IPS-15b (cell line): ENCODE results near the gene TMEM63B.

ENCODE experiments used
- H3K27me3 ChIP-seq: one replicate; pipeline ENCODE4 v1.6.1; 2013; ENCODE audit warnings: low read length; ENCODE audit not compliant: control insufficient read depth, insufficient read depth
- H3K36me3 ChIP-seq: one replicate; pipeline ENCODE4 v1.6.1; 2013; ENCODE audit warnings: low read length; ENCODE audit not compliant: control insufficient read depth, insufficient read depth
- H3K4me1 ChIP-seq: one replicate; pipeline ENCODE4 v1.6.1; 2013; ENCODE audit warnings: mild to moderate bottlenecking, low read length; ENCODE audit not compliant: control insufficient read depth, insufficient read depth
- H3K4me3 ChIP-seq: one replicate; pipeline ENCODE4 v1.5.1; 2013; ENCODE audit warnings: low read depth, low read length
- H3K9ac ChIP-seq: one replicate; pipeline ENCODE4 v1.6.1; 2013; ENCODE audit warnings: low read depth, mild to moderate bottlenecking, low read length
- H3K9me3 ChIP-seq: one replicate; pipeline ENCODE4 v1.6.1; 2013; ENCODE audit warnings: mild to moderate bottlenecking, low read length; ENCODE audit not compliant: control insufficient read depth, insufficient read depth

Gene TMEM63B

DNA sequence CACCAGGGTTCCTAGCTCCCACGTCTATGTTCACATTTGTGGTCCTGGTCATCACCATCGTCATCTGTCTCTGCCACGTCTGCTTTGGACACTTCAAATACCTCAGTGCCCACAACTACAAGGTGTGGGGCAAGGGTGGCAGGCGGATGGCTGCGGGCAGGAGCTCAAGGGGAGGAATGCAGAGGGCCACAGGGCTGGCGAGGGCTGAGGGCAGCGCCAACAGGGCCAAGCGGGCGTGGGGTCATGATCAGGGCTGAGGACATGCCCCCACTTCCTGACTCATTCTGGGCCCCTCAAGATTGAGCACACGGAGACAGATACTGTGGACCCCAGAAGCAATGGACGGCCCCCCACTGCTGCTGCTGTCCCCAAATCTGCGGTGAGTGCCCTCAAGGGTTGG lies 26.7 kb downstream of the TMEM63B start:
- no peak overlapping the region for H3K9ac ChIP-seq
- no peaks in the 10 kb centered on the region for H3K9me3 ChIP-seq
- no peak overlapping the region for H3K4me3 ChIP-seq
- peaks cover 8% of the 10 kb centered on the region for H3K4me1 ChIP-seq
- H3K36me3 ChIP-seq, result peaks cover 10% of the 10 kb centered on the region
- H3K27me3 ChIP-seq, result no peaks in the 10 kb centered on the region

- H3K9ac ChIP-seq, result no peak overlapping the region
- H3K27me3 ChIP-seq, result no peaks in the 10 kb centered on the region
- H3K36me3 ChIP-seq, result peaks cover 7% of the 10 kb centered on the region
- no peak overlapping the region for H3K4me3 ChIP-seq
- H3K4me1 ChIP-seq, result peaks cover 8% of the 10 kb centered on the region
- no peaks in the 10 kb centered on the region for H3K9me3 ChIP-seq
Measured at GRCh38 chr6:44156494-44157151, 29.3 kb downstream of the TMEM63B start.

GRCh38 chr6:44157152-44157521 lies 29.8 kb downstream of the TMEM63B start:
- H3K4me1 ChIP-seq, result peaks cover 8% of the 10 kb centered on the region
- H3K27me3 ChIP-seq, result no peaks in the 10 kb centered on the region
- no peak overlapping the region for H3K9ac ChIP-seq
- H3K36me3 ChIP-seq, result peaks cover 7% of the 10 kb centered on the region
- H3K9me3 ChIP-seq, result no peaks in the 10 kb centered on the region
- no peak overlapping the region for H3K4me3 ChIP-seq

DNA sequence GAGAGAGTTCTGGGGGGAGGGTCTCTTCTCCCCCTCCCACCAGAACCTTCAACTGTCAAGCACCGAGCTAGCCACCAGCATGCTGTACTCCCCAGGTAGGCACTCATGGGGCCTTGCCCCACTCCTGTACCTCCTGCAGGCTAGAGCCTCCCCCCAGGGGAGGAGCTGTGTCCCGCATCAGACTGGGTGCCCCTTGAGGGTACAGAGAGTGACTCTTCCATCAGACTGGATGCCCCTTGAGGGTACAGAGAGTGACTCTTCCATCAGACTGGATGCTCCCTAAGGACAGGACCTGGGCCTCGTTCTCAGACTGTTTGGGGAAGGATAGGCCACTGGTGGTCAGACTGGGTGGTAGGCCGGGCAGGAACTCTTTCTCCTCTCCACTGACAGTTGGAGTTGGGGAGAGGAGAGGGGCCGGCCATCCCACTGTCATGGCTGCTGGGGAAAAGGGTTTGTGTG lies 31.4 kb downstream of the TMEM63B start, which contains the start of gene CAPN11:
CAPN11 (plus strand) TSS at position 51 of the 459 bp plus-strand sequence; CDS start at position 80, 29 bp downstream.
- Histone ChIP-seq H3K36me3 (no peaks in the 10 kb centered on the region), H3K4me3 (no peak within 1 kb of the TSS)

DNA sequence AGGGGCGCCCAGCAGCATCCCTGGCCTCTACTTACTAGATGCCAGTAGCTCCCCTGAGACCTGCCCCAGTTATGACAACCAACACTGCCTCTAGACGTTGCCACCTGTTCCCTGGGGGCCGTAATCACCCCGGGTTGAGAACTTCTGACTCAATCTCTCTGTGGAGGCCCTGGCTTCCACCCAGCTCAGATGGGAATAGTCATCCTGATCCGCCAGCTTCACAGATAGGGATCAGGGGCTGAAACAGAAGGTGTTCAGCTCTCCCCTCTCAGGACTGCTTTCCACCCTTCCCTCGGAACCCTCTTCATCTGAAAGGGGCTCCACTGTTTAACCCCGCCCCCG lies 34.6 kb downstream of the TMEM63B start:
- Histone ChIP-seq H3K9ac (no peak overlapping the region), H3K9me3 (no peaks in the 10 kb centered on the region), H3K36me3 (no peaks in the 10 kb centered on the region), H3K4me1 (peaks cover 12% of the 10 kb centered on the region), H3K4me3 (no peak overlapping the region), H3K27me3 (peaks cover 3% of the 10 kb centered on the region)

More for the DNA sequence above, 31.4 kb downstream of the TMEM63B start, which contains the start of gene CAPN11:
- Histone ChIP-seq H3K9me3 (no peaks in the 10 kb centered on the region), H3K27me3 (peaks cover 3% of the 10 kb centered on the region), H3K9ac (no peak within 1 kb of the TSS), H3K4me1 (peaks cover 8% of the 10 kb centered on the region)

DNA sequence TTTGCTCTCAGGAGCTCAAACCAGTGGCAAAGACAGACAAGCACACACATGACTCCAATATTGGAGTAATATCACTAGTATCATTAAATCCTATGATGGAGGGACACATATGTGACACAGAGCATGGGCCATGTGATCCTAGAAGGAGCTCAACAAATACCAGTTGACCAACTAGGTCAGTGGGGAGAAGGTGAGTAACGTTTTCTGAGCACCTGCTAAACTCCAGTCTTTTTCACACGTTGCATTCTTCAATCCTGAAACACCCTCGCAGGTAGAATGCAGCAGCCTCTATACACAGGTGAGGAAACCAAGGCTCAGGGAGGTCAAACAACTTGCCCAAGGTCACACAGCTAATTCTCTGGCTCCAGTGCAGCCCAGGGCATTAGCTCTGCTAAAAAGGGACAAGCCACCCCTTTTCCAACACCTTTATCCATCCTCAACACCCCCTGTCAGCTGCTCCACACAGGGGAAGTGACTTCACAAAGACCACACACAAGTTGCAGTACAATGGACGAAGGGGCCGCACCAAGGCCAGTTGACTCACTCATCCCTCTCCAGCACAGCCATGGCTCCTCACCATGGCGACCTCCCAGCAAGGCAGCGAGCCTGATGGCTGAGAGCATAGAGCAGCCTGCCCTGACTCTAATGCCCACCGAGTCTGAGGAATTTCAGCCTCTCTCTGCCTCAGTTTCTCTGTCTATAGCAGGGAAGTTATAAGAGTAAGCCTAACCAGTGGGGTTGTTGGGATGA lies 35.7 kb downstream of the TMEM63B start:
- no peak overlapping the region for H3K4me3 ChIP-seq
- peaks cover 12% of the 10 kb centered on the region for H3K4me1 ChIP-seq
- peaks cover 3% of the 10 kb centered on the region for H3K27me3 ChIP-seq
- H3K9me3 ChIP-seq, result no peaks in the 10 kb centered on the region
- H3K9ac ChIP-seq, result no peak overlapping the region
- H3K36me3 ChIP-seq, result no peaks in the 10 kb centered on the region

DNA sequence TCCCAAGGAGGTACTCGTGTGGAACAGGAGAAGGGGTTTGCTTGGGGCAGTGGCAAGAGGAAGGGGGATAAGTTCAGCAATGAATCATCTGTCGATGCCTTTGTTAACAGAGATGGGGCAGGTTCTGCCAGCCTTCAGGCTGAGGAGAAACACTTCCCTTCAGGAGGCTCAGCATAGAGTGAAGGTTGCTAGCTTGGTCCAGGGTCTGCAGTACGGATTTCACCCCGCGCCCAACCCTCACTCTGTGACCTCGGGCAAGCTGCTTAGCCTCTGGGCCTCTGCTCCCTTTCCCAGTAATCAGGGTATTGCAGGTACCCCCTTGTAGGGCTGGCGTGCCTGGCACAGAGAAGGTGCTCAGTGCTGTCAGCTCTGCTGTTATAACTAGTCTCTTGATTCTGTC lies 38.8 kb downstream of the TMEM63B start:
- peaks cover 12% of the 10 kb centered on the region for H3K4me1 ChIP-seq
- H3K9ac ChIP-seq, result peak overlapping the region; percentile 2
- no peak overlapping the region for H3K4me3 ChIP-seq
- H3K27me3 ChIP-seq, result peaks cover 3% of the 10 kb centered on the region
- H3K36me3 ChIP-seq, result no peaks in the 10 kb centered on the region
- no peaks in the 10 kb centered on the region for H3K9me3 ChIP-seq

GRCh38 chr6:44166591-44167184 lies 39.3 kb downstream of the TMEM63B start:
- Histone ChIP-seq H3K9me3 (no peaks in the 10 kb centered on the region), H3K9ac (peak overlapping the region; percentile 2), H3K27me3 (peaks cover 3% of the 10 kb centered on the region), H3K4me3 (no peak overlapping the region), H3K4me1 (peaks cover 12% of the 10 kb centered on the region), H3K36me3 (no peaks in the 10 kb centered on the region)

DNA sequence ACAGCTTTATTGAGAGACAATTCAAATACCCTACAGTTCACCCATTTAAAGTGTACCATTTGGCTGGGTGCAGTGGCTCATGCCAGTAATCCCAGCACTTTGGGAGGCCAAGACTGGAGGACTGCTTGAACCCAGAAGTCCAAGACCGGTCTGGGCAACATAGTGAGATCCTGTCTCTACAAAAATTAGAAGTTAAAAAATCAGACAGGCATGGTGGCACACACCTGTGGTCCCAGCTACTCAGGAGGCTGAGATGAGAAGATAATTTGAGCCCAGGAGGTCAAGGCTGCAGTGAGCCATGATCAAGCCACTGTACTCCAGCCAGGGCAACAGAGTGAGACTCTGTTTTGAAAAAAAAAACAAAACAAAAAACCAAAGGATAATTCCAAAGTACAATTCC lies 40.2 kb downstream of the TMEM63B start:
- H3K27me3 ChIP-seq, result peaks cover 2% of the 10 kb centered on the region
- no peak overlapping the region for H3K4me3 ChIP-seq
- H3K9ac ChIP-seq, result no peak overlapping the region
- no peaks in the 10 kb centered on the region for H3K9me3 ChIP-seq
- no peaks in the 10 kb centered on the region for H3K36me3 ChIP-seq
- peaks cover 12% of the 10 kb centered on the region for H3K4me1 ChIP-seq

GRCh38 chr6:44169154-44169553 lies 41.8 kb downstream of the TMEM63B start:
- H3K9me3 ChIP-seq, result no peaks in the 10 kb centered on the region
- H3K4me1 ChIP-seq, result peaks cover 11% of the 10 kb centered on the region
- no peaks in the 10 kb centered on the region for H3K36me3 ChIP-seq
- H3K4me3 ChIP-seq, result no peak overlapping the region
- H3K27me3 ChIP-seq, result no peaks in the 10 kb centered on the region
- H3K9ac ChIP-seq, result no peak overlapping the region

- no peak overlapping the region for H3K9ac ChIP-seq
- H3K27me3 ChIP-seq, result no peaks in the 10 kb centered on the region
- peaks cover 10% of the 10 kb centered on the region for H3K4me1 ChIP-seq
- no peak overlapping the region for H3K4me3 ChIP-seq
- no peaks in the 10 kb centered on the region for H3K9me3 ChIP-seq
- H3K36me3 ChIP-seq, result no peaks in the 10 kb centered on the region
Measured at GRCh38 chr6:44169886-44170570, 42.7 kb downstream of the TMEM63B start.
